Measurements from ENCODE around the gene PYM1. TPM values are rescaled to one million over a fixed set of nuclear protein-coding genes. Genes with fewer than 3 reads are reported as not detected.

The PYM1 gene
- total RNA-seq (2014; rRNA removed; shearing (Covaris generic)), result 33.0 and 33.1 TPM in 2 replicates
- 24.7 and 51.2 TPM in 2 replicates for polyA plus RNA-seq (2014; cell fraction: nucleus; rRNA removed)

- DNase-seq (ENCODE audit: extremely low read depth, low read depth), result peak; percentile 54
These were observed at the start of gene PYM1 for GRCh38 chr12:55927588-55928502. PYM1 (minus strand) TSS chr12:55927894; CDS start chr12:55927761, 133 bp downstream.

GRCh38 chr12:55974308-55974730, 46.6 kb upstream of the PYM1 start:
- no peak for DNase-seq (ENCODE audit: extremely low read depth, low read depth)

- DNase-seq (ENCODE audit: extremely low read depth, low read depth), result peak; percentile 100
These were observed 46.1 kb upstream of the PYM1 start, which contains the start of gene RAB5B for GRCh38 chr12:55973599-55974307. RAB5B (plus strand) TSS chr12:55974078; CDS start chr12:55986961, 12,883 bp downstream.

GRCh38 chr12:55972911-55973598, 45.4 kb upstream of the PYM1 start:
- no peak for DNase-seq (ENCODE audit: extremely low read depth, low read depth)

GRCh38 chr12:55972456-55972855, 44.8 kb upstream of the PYM1 start:
- DNase-seq (ENCODE audit: extremely low read depth, low read depth), result no peak

- DNase-seq (ENCODE audit: extremely low read depth, low read depth), result no peak
These were observed 44.3 kb upstream of the PYM1 start for GRCh38 chr12:55972042-55972441.

- DNase-seq (ENCODE audit: extremely low read depth, low read depth), result no peak
These were observed 43.1 kb upstream of the PYM1 start for GRCh38 chr12:55970775-55971174.

GRCh38 chr12:55969356-55969755, 41.7 kb upstream of the PYM1 start:
- no peak for DNase-seq (ENCODE audit: extremely low read depth, low read depth)

GRCh38 chr12:55966408-55967281, 39.0 kb upstream of the PYM1 start, which contains the start of gene CDK2:
CDK2 (plus strand) TSS chr12:55966830; CDS start chr12:55967009, 179 bp downstream.
- DNase-seq (ENCODE audit: extremely low read depth, low read depth), result peak; percentile 69

- no peak for DNase-seq (ENCODE audit: extremely low read depth, low read depth)
These were observed 38.3 kb upstream of the PYM1 start, which contains the start of gene PMEL for GRCh38 chr12:55965941-55966407. PMEL (minus strand) TSS chr12:55966042; CDS start chr12:55966011, 31 bp downstream.

GRCh38 chr12:55965240-55965639, 37.5 kb upstream of the PYM1 start:
- DNase-seq (ENCODE audit: extremely low read depth, low read depth), result no peak

GRCh38 chr12:55963760-55964159, 36.1 kb upstream of the PYM1 start:
- DNase-seq (ENCODE audit: extremely low read depth, low read depth), result no peak

GRCh38 chr12:55957106-55957859, 29.6 kb upstream of the PYM1 start:
- no peak for DNase-seq (ENCODE audit: extremely low read depth, low read depth)

- DNase-seq (ENCODE audit: extremely low read depth, low read depth), result no peak
These were observed 28.3 kb upstream of the PYM1 start for GRCh38 chr12:55955800-55956508.

GRCh38 chr12:55955344-55955743, 27.6 kb upstream of the PYM1 start:
- DNase-seq (ENCODE audit: extremely low read depth, low read depth), result no peak

- DNase-seq (ENCODE audit: extremely low read depth, low read depth), result no peak
These were observed 18.9 kb upstream of the PYM1 start for GRCh38 chr12:55946553-55946952.

GRCh38 chr12:55942577-55943136, 15.0 kb upstream of the PYM1 start:
- DNase-seq (ENCODE audit: extremely low read depth, low read depth), result no peak

GRCh38 chr12:55942055-55942454, 14.4 kb upstream of the PYM1 start:
- DNase-seq (ENCODE audit: extremely low read depth, low read depth), result no peak

All from NCI-H460 (cell line).